GM19043 (cell line): ENCODE results near the gene SLC22A4.

ENCODE experiments used
- ATAC-seq: cut with Tn5 transposase; IDR thresholded peaks from one replicate; pipeline ENCODE4 v1.9.1; 2021; ENCODE audit warnings: low read depth; ENCODE audit not compliant: unreplicated experiment

Gene SLC22A4

DNA sequence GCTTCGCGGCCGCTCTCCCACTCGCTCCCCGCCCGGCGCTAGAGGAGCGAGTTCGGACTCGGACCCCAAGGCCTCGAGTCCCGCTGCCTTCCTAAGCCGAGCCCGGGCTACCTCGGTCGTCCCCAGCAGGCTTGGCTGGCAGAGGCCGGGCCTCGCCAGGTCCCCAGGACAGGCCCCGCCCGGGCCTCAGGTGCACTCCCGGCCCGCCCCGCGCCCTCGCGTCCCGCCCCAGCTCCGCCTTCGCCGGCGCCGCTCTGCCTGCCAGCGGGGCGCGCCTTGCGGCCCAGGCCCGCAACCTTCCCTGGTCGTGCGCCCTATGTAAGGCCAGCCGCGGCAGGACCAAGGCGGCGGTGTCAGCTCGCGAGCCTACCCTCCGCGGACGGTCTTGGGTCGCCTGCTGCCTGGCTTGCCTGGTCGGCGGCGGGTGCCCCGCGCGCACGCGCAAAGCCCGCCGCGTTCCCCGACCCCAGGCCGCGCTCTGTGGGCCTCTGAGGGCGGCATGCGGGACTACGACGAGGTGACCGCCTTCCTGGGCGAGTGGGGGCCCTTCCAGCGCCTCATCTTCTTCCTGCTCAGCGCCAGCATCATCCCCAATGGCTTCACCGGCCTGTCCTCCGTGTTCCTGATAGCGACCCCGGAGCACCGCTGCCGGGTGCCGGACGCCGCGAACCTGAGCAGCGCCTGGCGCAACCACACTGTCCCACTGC, 75.4 kb downstream of the SLC22A4 start, which contains the start of gene SLC22A5:
SLC22A5 (plus strand) TSS at position 237 of the 707 bp plus-strand sequence; CDS start at position 500, 263 bp downstream.
- peak; percentile 74 for ATAC-seq

GRCh38 chr5:132370181-132370970, 76.2 kb downstream of the SLC22A4 start:
- no peak for ATAC-seq

GRCh38 chr5:132370971-132371602, 76.9 kb downstream of the SLC22A4 start:
- ATAC-seq: no peak

DNA sequence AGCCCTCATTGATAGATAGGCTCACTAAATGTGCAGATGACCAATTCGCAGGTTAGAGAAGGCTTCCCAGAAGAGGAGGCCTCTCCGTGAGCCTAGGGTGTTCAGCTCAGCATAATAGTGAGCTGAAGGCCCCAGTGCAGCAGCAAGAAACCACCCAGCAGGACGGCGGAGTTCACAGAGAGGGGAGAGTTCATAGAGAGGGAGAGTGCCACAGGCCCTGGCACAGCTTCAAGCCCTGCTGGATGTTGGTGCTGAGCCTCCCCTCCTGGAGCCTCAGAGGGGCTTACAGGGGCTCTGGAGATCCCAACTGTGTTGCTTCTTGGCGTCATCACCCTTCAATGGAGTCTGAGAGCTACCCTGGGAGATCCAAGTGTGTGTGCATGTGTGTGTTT, 77.4 kb downstream of the SLC22A4 start:
- no peak for ATAC-seq

GRCh38 chr5:132372127-132372526, 77.9 kb downstream of the SLC22A4 start:
- no peak for ATAC-seq

- ATAC-seq: no peak
Measured at GRCh38 chr5:132372542-132372941, 78.3 kb downstream of the SLC22A4 start.

DNA sequence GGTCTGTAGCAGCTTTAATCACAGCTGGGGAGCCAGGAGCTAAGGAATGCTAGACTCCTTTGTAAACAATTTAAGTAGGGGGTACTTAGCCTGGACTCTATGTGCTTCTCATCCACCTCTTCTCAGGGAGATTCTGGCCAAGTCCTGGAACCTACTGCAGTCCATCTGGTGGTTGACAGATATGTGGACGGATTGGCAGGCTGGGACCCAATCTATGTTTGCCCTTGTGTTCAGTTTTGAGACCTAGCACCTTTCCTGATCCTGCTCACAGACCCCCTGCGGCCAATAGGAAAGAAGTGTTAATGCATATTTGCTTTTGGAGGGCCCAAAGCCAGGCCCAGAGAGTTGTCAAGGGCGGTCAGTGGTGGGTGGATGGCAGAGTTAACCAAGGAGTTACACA, 81.8 kb downstream of the SLC22A4 start:
- ATAC-seq: no peak

- no peak for ATAC-seq
Measured at GRCh38 chr5:132376694-132377641, 82.8 kb downstream of the SLC22A4 start.

DNA sequence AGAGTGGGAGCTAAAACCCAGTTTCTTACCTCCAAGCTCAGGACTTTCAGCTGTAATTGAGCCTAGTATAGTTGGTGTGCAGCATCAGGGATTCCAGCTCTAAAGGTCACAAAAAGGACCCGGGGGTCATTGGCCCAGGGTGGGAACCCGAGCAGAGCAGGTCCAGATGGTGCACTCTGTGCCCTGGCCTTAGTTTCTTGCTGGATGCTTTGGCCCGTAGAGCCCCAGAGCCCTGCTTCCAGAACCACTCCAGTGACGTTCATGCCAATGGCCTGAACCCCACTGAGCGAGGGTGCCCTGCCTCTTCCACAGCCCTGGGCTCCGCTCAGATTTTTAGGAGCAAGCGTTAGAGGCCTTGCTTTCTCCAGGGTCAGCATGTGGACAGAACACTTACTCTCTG, 83.5 kb downstream of the SLC22A4 start:
- ATAC-seq: no peak

DNA sequence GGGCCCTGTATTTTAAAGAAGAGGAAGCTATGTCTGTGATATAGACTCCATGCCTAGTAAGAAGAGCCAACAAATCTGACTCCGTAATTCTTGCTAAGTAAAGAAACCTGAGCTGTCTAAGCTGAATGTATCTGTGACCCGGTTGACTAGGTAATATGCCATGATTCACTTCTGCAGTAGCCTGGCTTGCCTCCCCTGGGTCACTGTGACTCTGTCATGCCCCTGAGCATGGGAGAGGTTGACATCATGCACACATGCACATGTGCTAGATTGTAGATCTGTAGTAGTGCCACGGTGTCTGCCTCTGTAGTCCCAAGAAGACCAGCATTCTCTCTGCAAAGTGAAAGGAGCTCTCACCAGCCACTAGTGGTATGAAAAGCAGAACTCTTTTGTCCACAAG, 84.4 kb downstream of the SLC22A4 start:
- no peak for ATAC-seq

- ATAC-seq: no peak
Measured at GRCh38 chr5:132380047-132380446, 85.9 kb downstream of the SLC22A4 start.

GRCh38 chr5:132380741-132381140, 86.5 kb downstream of the SLC22A4 start:
- ATAC-seq: no peak

DNA sequence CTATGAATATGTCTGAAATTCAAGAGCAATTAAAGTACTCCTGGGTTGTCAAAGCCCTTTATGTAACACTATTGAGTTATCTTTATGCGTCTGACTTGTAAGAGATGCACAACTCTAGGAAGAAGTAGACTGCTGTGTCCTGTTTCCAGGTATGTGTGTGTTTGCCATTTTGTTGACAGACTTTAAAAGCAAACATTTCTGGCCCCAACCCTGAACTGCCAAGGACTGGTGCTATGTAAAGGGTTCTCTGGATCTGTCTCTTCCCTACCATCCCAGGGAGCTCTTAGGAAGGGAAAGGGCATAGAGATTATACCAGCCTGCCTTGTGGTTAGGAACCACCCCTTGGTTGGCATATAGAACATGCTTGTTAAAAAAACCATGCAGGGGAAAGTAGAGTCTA, 87.4 kb downstream of the SLC22A4 start:
- no peak for ATAC-seq

- no peak for ATAC-seq
Measured at GRCh38 chr5:132383261-132383660, 89.1 kb downstream of the SLC22A4 start.

DNA sequence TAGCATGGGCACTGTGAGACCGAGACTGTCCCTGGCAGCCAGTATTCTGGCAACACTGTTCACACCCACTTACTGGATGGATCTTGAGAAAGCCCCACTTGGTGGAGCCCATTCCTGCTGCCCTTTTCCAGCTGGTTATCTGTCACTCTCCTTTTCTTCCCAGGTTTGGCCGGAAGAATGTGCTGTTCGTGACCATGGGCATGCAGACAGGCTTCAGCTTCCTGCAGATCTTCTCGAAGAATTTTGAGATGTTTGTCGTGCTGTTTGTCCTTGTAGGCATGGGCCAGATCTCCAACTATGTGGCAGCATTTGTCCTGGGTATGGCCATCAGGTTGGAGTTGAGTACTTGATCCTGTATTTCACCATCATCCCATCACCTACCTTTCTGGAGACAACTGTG, 89.8 kb downstream of the SLC22A4 start:
- no peak for ATAC-seq

GRCh38 chr5:132384506-132385050, 90.4 kb downstream of the SLC22A4 start:
- ATAC-seq: no peak

DNA sequence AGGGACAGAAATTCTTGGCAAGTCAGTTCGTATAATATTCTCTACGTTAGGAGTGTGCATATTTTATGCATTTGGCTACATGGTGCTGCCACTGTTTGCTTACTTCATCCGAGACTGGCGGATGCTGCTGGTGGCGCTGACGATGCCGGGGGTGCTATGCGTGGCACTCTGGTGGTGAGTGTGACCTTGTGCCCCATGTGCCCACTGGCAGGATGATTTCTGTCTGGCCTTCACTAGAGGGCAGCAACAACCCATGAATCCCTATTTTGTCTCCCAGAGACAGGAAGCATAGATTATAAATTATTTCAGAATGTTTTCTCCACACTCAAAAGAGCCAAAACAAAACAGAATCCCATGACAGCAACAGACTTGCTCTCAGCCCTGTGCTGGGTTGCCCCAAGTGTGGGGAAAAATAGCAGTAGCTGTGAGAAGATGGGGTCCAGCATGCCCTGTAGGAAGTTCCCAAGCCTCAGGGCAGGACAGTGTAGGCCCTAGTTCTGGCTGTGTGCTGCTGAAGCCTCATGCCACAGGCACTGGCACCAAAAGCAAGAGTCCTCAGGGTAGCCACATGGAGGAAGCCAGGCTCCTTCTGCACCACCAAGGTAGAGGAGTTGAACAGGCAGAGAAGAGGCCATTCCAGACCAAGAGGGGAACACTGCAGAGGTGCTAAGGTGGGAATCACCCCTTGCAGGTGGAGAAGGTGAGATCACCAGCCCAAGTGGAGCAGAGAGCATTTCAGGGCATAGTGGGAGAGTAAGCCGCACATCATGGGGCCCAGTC, 91.3 kb downstream of the SLC22A4 start:
- no peak for ATAC-seq

- peak; percentile 72 for ATAC-seq
Measured at GRCh38 chr5:132386644-132387286, 92.6 kb downstream of the SLC22A4 start.

DNA sequence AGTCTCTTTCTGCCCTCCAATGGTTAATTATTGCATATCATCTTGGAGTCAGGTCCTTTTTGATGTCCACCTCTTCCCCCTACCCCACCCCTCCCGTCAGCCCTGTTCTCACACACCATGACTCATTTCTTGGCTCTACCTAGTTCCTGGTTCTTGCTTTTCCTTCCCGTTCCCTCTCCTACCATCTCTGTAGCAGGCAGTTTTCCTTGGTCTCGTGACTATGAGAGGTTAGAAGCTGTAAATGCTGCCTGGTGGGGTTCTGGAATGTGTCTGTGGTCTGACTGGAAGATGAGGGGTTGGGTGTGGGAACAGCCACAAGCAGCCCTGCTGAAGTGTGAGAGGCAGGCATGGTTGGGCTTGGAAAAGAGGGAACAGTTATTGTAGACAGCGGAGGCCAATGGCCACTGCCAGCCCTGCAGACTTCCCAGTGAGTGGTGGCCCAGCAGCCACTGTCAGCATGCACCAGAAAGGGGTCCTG, 93.5 kb downstream of the SLC22A4 start:
- no peak for ATAC-seq
